Activated effector memory CD4-positive, alpha-beta T cell treated with anti-CD3 and anti-CD28 coated beads, Interleukin-2, amount 50 U/mL, for 16 hours (primary cell): ENCODE results near the gene PDE10A.

Experiments used
- DNase-seq: peaks from one replicate; pipeline ENCODE4 v3.0.0-alpha.2; 2020

The PDE10A gene

DNA sequence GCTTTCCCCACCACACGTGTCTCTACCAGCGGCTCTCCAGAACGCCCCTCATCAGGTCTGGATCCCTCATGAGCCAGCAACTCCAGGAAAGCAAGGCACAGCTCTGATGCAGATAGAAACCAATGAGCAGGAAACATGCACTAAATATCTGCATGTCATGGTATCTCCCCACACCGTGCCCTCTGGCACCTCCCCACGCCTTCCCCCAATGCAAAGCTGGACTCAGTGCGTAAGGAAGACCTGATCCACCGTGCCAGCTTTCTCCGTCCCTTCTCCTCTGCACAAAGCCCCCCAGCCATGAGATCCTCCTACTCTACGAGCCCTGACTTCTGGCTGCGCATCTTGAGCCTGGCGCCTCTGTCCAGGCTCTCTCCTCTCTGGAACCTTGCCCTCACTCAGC, 9.4 kb downstream of the PDE10A start:
- no peak for DNase-seq

DNA sequence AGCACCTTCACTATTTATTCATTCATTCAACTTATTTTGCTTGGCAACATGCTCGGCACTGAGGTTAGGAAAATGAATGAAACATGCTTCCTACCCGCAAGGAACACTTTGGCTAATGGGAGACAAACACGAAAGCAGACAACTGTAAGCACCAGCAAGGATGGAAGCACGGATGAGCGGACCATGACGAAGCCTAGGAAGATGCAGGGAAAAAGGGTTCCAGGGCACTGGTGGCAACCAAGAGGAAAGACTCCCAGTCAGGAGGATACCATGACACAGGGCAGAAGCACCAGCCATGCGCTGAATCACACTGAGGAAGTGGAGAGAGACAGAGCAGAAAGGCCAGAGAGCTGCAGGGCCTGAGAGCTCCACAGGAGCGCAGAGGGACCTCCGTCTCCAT, 9.8 kb downstream of the PDE10A start:
- DNase-seq: no peak

DNA sequence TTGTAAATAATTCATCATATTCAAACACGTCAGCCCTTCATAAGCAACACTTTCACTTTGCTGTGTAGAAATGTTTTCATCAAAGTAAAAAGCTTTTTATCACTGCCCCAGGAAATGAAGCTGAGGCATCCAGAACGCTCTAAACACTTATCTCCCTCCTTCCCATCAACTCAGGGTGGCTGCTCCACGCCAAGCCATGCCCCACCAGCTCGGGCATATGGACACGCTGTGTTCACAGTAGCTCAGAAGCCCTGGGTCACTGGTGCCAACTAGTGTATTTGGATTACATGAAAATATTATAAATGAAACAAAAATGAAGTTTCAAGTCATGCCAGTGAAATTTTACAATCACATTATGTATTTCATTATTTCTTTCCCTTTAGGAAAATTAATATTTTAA, 10.3 kb downstream of the PDE10A start:
- DNase-seq: no peak

DNA sequence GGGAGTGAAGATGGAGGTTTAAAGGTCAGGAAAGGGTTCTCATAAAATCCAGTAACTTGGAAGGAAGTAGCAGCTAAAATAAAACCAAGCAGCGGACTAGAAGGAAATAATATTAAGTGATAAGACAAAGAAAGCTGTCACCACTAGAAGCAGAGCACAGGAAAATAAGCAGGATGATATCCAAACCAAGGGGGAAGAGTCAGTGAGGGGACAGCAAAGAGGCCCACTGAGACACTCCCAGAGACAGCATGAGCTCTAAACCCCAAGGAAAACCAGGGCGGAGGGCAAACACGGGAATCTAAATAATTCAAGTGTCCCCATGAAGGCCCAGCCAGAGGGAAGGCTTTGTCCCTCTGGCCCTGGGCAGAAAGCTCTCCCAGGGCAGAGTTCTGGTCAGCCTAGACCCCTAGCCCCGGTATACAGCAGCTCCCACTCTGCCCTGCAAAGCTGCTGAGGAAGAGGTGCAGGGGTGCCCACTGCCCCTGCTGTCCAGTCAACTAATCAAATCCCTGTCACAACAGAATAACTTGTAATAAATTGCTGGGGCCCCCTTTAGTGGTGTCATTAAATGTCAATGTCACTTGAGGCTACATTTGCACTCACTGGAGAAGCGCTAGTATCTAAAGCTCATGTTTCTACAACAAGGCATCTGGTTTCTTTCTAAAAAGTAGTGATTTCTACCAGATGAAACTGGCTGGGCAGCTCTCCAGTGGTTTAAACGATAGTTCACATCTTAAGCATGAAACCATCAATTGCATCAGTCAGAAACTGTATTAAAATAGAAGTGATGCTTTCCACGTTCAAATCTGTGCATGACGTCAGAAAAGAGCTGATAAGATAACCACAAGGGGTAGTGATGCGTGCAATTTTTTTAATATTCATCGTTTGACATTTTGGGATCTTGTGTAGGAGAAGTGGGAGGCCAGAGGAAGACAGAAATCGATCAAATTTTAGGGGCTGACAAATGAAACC, 13.6 kb downstream of the PDE10A start:
- DNase-seq: no peak

DNA sequence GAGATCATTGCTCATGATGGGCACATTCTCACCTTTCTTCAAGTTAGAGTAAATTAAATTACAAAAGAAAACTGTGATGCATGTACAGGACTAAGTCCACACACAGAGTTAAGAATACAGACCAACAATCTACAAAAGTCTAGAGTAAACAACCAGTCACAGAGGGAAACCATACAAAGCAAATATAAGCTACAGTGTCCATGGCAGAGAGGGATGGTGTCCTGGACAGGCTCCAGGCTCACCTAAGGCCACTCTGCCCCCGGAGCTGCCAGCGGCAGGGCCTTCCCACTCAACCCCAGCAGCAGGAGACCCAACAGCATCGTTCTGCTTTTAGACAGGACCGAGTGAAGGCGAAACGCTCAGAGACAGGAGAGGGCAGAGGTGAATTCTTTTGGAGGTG, 16.0 kb downstream of the PDE10A start:
- DNase-seq: no peak

DNA sequence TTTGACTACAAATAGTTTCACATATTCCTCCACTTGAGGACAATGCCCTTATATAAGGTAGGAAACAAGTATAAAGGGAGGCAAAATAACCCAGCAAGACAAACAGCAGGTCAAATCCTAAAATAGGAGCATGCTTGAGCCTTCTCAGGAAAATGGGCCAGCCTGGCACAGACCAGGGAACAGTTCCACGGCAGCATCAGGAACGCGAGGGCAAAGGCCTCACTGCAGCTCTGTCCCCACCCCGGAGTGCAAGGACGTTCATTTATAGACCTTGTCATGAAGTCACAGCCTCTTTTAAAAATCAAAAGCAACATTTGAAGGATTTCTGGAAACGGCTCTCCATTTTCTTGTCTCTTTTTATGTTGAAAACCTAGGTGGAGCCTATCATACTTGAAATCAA, 17.1 kb downstream of the PDE10A start:
- no peak for DNase-seq

DNA sequence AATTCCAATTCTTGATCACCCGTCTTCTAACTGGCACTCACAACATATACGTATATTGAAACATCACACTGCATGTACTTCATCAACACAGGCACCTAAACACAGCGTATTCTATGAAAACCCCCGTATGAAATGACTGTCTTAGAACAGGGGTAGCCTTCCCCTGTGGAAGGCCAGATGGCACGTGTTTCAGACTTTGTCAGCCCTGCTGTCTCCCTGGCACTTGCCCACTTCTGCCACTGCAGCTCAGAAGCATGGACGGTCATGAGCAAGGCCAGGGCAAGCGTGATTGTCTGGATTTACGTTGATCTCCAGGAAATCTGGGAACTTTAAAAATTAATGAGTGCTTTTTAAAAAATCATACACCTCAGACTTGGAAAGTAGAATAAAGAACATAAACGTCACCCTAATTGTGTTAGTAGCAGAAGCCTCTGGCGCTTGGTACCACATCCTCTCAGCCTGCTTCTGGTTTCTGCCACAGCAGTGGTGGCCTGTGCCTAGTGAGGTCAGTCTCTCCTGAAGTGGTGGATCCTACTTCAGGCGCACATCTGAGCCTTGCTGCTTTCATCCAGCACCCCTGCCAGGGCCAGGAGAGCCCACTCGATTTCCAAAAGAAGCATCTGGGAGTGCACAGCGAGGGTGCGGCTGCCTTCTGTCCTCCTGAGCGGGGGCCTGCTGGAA, 18.3 kb downstream of the PDE10A start:
- DNase-seq: no peak

DNA sequence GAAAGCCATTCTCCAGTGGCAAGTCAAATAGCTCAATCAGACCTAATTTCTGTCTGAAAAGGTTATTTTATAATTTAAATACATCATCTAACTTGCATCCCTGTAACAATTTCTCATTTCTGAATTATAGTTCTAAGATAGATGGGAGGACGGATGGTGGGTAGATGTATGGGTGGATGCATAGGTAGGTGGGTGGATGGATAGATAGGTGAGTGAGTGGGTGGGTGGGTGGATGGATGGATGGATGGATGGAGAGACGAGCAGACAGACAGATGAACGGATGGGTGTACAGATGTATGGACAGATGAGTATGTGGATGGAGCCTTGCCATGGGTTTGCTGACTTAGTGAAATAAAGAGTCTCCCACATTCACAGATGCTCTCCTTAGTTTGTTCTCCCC, 20.0 kb downstream of the PDE10A start:
- DNase-seq: no peak

DNA sequence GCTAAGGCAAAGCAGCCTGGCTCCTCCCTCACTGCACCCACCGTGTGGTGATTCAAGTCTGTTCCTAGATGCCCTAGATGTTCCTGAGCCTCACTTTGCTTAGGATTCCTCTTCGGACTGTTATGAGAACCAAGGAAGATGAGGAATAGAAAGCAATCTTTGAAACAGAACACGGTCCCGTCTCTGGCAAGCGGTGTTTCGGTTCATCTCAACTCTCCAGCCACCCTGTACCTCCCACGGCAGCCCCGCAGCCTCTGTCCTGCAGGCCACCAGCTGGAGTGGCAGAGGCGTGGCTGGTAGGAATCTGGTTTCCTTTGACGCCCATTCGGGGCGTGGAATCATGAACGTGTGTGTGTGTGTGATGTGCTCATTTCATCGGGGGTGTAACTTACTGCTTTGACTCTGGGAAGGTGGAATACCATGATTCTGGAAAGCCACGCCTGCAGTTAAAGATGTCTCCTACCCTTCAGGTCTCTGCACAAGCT, 21.3 kb downstream of the PDE10A start:
- no peak for DNase-seq

DNA sequence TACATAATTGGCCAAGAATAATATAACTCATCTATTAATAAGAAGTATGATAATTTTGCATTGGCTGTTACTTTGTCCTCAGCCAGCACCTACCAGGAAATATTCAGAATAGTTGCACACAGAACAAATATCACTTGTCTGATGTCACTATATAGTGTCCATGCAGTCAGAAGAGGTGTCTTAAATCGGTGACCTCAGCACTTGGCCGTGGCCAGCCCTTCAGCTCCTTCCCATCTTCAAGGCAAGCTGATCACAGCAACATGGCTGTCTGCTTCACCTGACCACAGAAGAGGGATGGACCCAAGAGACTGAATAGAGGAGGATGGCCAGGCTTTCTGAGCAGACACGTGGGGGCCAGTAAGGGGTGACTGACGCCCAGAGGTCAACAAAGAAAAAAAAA, 22.2 kb downstream of the PDE10A start:
- no peak for DNase-seq

DNA sequence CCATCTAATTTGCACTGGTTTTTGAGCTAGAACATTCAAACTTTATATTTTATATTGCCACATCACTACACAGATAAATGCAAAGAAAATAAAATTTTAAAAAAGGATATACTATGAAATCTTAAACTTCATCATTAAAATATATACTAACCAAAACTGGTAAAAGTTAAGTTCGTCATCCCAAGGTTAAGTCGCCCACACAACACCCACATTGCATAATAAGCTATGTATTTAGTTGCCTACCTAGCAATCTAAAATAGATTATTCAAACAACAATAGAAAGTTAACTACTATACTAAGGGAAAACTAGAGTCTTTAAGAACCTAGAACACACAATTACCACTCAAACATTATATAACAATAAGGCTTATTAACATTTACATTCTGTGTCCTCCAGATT, 24.5 kb downstream of the PDE10A start:
- no peak for DNase-seq

DNA sequence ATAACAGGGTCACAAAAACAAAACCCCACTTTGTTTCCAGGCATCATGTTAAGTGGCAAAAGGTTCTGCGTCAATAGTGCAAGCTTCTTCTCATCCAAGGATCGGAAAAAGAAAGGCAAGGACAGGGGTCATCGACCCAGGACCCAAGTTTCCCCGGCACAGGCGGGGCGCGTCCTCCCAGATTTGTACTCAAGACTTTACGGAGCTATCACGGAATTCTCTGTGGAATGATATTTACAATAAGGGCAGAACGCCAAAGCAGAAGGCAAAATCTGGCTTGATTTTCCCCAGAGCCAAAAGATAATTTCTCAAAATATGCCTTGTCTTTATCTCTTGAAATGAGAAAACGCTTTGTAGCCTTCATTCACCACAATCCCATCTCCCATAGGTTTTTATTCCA, 25.5 kb downstream of the PDE10A start:
- no peak for DNase-seq

DNA sequence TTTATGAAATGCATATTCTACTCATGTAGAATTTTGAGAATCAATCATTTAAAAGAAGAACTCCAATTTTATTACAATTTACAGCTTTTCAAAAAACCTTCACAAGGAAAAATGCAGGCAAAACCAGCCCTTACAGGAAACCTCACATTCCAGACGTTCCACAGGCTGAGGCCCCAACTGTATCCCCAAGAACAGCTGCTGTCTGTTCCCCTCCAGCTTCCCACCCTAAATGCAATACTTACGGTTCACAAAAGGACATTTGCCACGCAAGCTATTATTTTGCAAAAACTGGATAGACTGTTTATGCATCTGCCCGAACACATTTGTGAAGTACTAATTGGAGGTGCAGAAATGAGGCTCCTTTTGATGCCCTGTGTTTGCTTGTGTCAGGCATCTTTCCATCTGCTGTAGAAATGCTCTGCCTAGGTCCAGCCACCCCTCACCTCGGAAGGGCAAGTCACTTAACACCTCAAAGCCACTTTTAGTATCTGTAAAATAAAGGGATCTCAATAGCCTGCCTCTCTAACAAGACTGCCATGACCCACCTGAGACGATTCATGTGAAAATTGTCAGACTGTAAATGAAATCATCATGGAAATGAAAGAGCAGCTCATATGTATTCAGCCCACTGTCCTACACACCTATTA, 26.5 kb downstream of the PDE10A start:
- no peak for DNase-seq

DNA sequence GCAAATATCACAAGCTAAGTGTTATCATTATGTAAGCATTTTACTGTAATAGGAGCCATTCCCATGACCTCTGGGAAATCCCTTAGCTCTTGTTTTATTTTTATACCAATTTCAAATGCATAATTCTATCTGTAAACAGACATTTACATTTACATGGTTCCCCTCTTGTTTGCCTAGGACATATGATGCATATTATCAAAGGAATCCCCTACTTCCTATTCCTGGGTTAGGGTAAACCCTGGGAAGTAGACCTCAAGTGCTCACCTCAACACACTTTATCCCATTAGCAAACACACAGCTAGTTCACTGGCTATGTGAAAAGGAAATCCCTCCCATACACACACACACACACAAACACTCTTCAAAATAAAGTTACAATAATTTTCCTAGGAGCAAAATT, 27.1 kb downstream of the PDE10A start:
- DNase-seq: no peak

DNA sequence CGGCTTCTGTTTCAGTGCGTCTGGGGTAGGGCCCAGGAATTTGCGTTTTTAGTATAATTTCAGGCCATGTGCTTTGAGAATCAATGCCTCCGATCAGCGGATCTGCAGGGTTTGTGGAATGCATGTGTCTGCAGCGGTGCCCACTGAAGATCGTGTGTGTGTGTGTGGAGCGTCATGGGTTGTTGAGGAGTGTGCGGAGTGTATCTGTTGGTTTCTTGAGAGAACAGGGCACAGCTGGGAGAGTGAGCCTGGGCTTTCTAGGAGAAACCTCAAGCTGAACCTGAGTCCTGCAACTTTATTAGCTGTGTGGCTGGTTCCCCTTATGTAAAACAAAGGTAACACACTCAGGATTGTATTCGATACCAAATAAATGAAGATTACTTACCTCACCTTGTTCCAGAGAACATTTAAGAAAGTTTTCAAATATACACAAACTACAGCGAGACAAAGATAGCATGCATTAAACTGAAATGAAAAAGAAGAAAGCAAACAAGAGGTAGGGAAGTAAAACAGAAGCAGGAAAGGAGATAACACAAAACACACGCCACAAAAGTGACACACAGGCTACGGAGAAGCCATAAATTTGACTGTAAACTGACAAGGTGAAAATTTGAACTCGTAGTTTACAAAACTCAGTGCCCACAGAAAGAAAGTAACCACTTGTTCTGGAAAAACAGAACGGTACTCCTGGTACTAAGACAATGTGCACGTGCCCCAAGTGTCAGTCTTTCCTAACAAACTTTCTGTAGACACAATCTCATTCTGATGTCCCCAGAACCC, 28.8 kb downstream of the PDE10A start:
- DNase-seq: no peak

DNA sequence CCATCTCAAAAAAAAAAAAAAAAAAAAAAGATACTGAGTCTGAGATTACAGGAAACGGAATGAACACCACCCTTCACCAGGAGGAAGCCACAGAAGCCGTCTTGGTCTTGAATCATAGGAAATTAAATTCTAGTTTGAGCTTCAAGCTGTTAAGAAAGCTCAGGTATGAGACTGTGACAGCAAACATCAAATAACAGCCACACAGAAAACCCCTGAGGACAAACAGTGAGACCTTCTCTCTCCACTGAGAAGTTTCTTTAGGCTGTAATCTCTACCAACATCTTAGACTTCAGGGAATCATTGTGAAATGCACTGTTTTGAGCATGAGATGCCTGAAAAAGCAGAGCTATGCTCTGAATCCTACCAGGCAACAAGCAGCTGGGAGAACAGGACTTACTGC, 30.8 kb downstream of the PDE10A start:
- no peak for DNase-seq

DNA sequence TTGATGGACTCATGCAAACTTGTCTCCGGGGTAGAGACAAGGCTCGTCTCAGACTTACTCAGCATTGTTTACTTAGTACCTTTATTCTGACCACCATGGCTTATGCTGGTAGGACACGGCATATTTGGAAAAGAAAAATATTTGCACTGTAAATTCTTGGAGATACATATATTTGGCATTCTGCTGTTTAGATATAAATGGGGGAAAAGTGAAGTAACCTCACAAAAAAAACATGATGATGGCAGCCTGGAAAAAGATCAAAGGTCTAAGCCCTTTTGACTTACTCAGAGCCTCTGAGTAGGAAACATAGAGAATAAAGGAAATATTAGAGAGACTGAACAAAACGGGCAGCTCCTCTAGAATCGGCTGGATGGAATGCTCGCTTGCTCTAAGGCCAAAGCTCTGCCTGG, 32.5 kb downstream of the PDE10A start:
- no peak for DNase-seq

DNA sequence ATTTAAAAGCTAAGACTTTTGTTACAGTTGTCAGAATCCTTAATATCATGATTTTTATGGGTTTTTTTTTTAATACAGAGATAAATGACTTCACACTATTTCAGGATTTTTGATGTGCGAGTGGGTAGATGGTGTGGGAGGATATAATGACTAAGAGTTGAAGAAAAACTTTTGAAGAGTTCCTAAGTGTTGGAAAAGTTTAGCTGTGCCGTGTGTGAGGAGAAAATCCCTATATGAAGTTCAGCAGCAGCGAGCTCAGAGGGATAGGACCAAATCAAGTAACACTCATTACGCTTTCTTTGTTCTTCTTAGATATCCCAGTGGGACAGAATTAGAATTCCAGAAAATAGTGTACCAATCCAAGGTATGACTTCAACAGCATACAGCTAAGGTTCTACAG, 34.1 kb downstream of the PDE10A start:
- no peak for DNase-seq

DNA sequence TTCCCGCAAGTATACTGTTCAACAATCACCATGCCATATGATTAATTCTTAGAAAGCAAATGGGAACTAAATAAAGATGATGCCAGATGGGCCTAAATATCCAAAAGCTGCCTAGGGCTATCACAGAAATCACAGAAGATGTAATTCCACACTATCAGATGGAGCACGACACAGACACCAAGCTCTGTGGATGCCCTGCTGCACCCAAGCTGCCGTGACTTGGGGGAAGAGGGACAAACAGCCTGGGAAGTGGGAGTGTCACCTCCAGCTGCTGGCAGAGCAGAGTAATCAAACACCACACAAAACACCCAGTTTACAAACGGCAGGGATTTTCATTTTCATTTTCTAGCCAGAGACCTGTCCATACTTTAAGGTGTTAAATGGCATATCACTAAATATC, 35.7 kb downstream of the PDE10A start:
- no peak for DNase-seq

DNA sequence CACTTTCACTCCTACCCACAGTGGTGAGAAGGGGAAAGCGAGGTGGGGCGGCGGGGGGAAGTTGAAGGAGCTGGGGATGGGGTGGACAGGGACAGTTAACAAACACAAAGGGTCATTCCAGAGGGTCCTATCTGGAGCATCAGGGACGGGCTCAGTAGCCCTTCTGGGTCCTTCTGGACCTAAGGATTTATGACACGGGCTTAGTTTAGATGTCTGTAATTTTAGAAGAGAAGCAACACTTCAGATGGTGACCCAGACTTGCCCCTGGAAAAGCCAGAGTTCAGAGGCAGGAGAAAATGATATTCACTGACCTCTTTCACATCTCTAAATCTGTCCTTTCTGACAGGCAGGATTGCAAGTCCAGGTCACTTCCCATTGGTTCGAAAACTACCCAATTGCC, 36.3 kb downstream of the PDE10A start:
- DNase-seq: no peak

DNA sequence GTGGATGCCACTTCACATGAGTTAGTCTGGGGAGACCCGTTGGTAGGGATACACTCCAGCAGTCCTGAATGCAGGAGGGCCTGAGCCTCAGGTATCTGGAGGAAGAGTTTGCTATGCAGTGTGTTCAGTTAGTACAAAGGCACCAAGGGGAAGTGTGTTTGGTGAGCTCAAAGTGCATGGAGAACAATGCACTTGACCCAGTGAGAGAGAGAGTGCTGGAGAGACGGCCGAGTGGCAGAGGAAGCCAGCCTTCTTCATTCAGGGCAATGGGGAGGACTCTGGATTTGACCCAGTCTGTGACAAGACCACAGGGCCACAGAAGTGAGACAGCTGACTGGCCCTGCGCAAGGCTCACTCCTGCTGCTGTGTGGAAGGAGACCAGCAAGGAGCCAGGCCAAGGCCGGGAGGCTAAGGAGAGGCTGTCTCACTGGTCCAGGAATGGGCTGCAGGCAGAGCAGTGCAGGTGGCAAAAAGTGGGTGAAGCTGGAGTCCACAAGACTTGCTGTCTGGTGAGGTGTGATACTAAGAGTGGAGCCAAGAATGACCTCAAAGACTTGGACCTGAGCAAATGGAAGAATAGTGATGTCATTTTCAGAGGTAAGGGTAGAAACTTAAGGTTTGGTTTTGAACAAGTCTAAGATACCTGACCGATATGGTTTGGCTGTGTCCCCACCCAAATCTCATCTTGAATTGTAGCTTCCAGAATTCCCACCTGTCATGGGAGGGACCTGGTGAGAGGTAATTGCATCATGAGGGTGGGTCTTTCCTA, 38.0 kb downstream of the PDE10A start:
- no peak for DNase-seq

DNA sequence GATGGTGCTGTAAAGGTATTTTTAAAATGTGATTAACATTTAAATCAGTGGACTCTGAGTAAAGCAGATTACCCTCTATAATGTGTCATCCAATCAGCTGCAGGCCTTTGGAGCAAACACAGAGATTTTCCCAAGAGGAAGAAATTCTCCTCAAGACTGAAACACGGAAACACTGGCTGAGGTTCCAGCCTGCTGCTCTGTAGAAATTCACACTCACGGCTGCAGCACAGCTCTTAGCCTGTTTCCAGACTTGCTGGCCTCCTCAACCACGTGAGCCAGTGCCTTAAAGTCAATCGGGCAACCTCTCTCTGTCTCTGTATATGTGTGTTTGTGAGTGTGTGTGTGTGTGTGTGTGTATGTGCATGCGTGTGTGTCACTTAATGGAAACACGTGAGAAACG, 41.1 kb downstream of the PDE10A start:
- no peak for DNase-seq
